HUES64 (cell line): ENCODE results near the gene POLR3K.

ENCODE experiments used
- H3K27ac ChIP-seq: 2 replicates; pipeline ENCODE4 v1.7.0; 2013; ENCODE audit warnings: low read depth, low read length, inconsistent platforms
- H3K27me3 ChIP-seq: 2 replicates; pipeline ENCODE4 v1.6.1; 2013; ENCODE audit warnings: mild to moderate bottlenecking, low read length; ENCODE audit not compliant: insufficient read depth
- H3K36me3 ChIP-seq: 2 replicates; pipeline ENCODE4 v1.6.1; 2013; ENCODE audit warnings: mild to moderate bottlenecking, low read length; ENCODE audit not compliant: insufficient read depth
- H3K4me1 ChIP-seq: 2 replicates; pipeline ENCODE4 v1.6.1; 2013; ENCODE audit warnings: mild to moderate bottlenecking, low read length, moderate library complexity; ENCODE audit not compliant: insufficient read depth
- H3K4me3 ChIP-seq: 2 replicates; pipeline ENCODE4 v1.5.1; 2013; ENCODE audit warnings: mild to moderate bottlenecking, low read length, moderate library complexity
- H3K9ac ChIP-seq: 2 replicates; pipeline ENCODE4 v1.6.1; 2013; ENCODE audit warnings: mild to moderate bottlenecking, low read depth, low read length
- H3K9me3 ChIP-seq: 2 replicates; pipeline ENCODE4 v1.6.1; 2013; ENCODE audit warnings: low read depth, low read length; ENCODE audit not compliant: insufficient read depth
- WGBS: fragments of 150-250, 120-280 bp; methylation state at CpG from one replicate; pipeline ENCODE4 v1.1.7; 2013; ENCODE audit warnings: missing lambda C conversion rate; 5-methylcytosine and 5-hydroxymethylcytosine counted together

The POLR3K gene

GRCh38 chr16:67884-68789 is 14.7 kb upstream of the POLR3K start:
- Histone ChIP-seq H3K27me3 (no peaks in the 10 kb centered on the region), H3K36me3 (peaks cover 16% of the 10 kb centered on the region), H3K4me1 (peaks cover 13% of the 10 kb centered on the region), H3K9ac (no peak overlapping the region), H3K4me3 (no peak overlapping the region), H3K27ac (no peak overlapping the region), H3K9me3 (no peaks in the 10 kb centered on the region)
- 90% methylated on average over 27 of the region's 27 CpGs for WGBS

- Histone ChIP-seq H3K36me3 (peaks cover 24% of the 10 kb centered on the region), H3K4me3 (no peak overlapping the region), H3K27ac (no peak overlapping the region), H3K27me3 (no peaks in the 10 kb centered on the region), H3K9me3 (no peaks in the 10 kb centered on the region), H3K9ac (no peak overlapping the region), H3K4me1 (peaks cover 7% of the 10 kb centered on the region)
- WGBS = 88% methylated on average over 10 of the region's 10 CpGs
Measured at GRCh38 chr16:67183-67791, 13.9 kb upstream of the POLR3K start.

- Histone ChIP-seq H3K4me1 (peaks cover 7% of the 10 kb centered on the region), H3K9me3 (no peaks in the 10 kb centered on the region), H3K36me3 (peaks cover 26% of the 10 kb centered on the region), H3K9ac (no peak overlapping the region), H3K27ac (no peak overlapping the region), H3K4me3 (no peak overlapping the region), H3K27me3 (no peaks in the 10 kb centered on the region)
- WGBS = 87% methylated on average over 13 of the region's 13 CpGs
Measured at GRCh38 chr16:66309-67182, 13.1 kb upstream of the POLR3K start.

GRCh38 chr16:65745-66144 is 12.3 kb upstream of the POLR3K start:
- 0 out of 2 replicates have a peak, but pooled peaks cover 2% of the 10 kb centered on the region for H3K4me1 ChIP-seq
- H3K4me3 ChIP-seq = no peak overlapping the region
- no peaks in the 10 kb centered on the region for H3K27me3 ChIP-seq
- no peak overlapping the region for H3K9ac ChIP-seq
- WGBS = 31% methylated on average over 17 of the region's 17 CpGs
- no peak overlapping the region for H3K27ac ChIP-seq
- no peaks in the 10 kb centered on the region for H3K9me3 ChIP-seq
- peaks cover 32% of the 10 kb centered on the region for H3K36me3 ChIP-seq

- Histone ChIP-seq H3K4me1 (no peaks in the 10 kb centered on the region), H3K36me3 (peaks cover 41% of the 10 kb centered on the region), H3K4me3 (no peak overlapping the region), H3K9me3 (no peaks in the 10 kb centered on the region), H3K9ac (no peak overlapping the region), H3K27ac (no peak overlapping the region), H3K27me3 (no peaks in the 10 kb centered on the region)
- WGBS = 84% methylated on average over 9 of the region's 9 CpGs
Measured at GRCh38 chr16:64914-65255, 11.5 kb upstream of the POLR3K start.

- Histone ChIP-seq H3K27ac (no peak overlapping the region), H3K4me3 (no peak overlapping the region), H3K36me3 (peaks cover 46% of the 10 kb centered on the region), H3K9me3 (no peaks in the 10 kb centered on the region), H3K4me1 (no peaks in the 10 kb centered on the region), H3K9ac (no peak overlapping the region), H3K27me3 (no peaks in the 10 kb centered on the region)
- 96% methylated on average over 25 of the region's 25 CpGs for WGBS
Measured at GRCh38 chr16:63998-64913, 10.8 kb upstream of the POLR3K start.

- Histone ChIP-seq H3K4me1 (no peaks in the 10 kb centered on the region), H3K27ac (no peak overlapping the region), H3K9ac (no peak overlapping the region), H3K9me3 (no peaks in the 10 kb centered on the region), H3K27me3 (no peaks in the 10 kb centered on the region), H3K36me3 (peaks cover 54% of the 10 kb centered on the region), H3K4me3 (no peak overlapping the region)
- WGBS = 95% methylated on average over 16 of the region's 16 CpGs
Measured at GRCh38 chr16:63466-63865, 10.1 kb upstream of the POLR3K start.

- H3K36me3 ChIP-seq = peaks cover 59% of the 10 kb centered on the region
- no peaks in the 10 kb centered on the region for H3K9me3 ChIP-seq
- H3K27ac ChIP-seq = no peak overlapping the region
- no peak overlapping the region for H3K4me3 ChIP-seq
- H3K27me3 ChIP-seq = no peaks in the 10 kb centered on the region
- H3K9ac ChIP-seq = no peak overlapping the region
- 96% methylated on average over 21 of the region's 21 CpGs for WGBS
- no peaks in the 10 kb centered on the region for H3K4me1 ChIP-seq
Measured at GRCh38 chr16:62968-63391, 9.6 kb upstream of the POLR3K start.

GRCh38 chr16:62283-62967 is 9.0 kb upstream of the POLR3K start:
- H3K27me3 ChIP-seq = no peaks in the 10 kb centered on the region
- H3K4me1 ChIP-seq = no peaks in the 10 kb centered on the region
- H3K4me3 ChIP-seq = no peak overlapping the region
- H3K9ac ChIP-seq = no peak overlapping the region
- WGBS = 96% methylated on average over 34 of the region's 34 CpGs
- H3K36me3 ChIP-seq = peaks cover 65% of the 10 kb centered on the region
- H3K27ac ChIP-seq = no peak overlapping the region
- H3K9me3 ChIP-seq = no peaks in the 10 kb centered on the region

- Histone ChIP-seq H3K27ac (no peak overlapping the region), H3K4me1 (no peaks in the 10 kb centered on the region), H3K4me3 (no peak overlapping the region), H3K9me3 (no peaks in the 10 kb centered on the region), H3K36me3 (peaks cover 70% of the 10 kb centered on the region), H3K9ac (no peak overlapping the region), H3K27me3 (no peaks in the 10 kb centered on the region)
- WGBS = 96% methylated on average over 32 of the region's 32 CpGs
Measured at GRCh38 chr16:61879-62281, 8.5 kb upstream of the POLR3K start.
